Anterior cingulate cortex (tissue), 58 donors: ENCODE data around the gene COL19A1.

Experiments
- DNase-seq, 58 donors: peaks; one replicate each; lab custom pipeline; 2025; lab: John Stamatoyannopoulos, UW

Gene COL19A1

DNA sequence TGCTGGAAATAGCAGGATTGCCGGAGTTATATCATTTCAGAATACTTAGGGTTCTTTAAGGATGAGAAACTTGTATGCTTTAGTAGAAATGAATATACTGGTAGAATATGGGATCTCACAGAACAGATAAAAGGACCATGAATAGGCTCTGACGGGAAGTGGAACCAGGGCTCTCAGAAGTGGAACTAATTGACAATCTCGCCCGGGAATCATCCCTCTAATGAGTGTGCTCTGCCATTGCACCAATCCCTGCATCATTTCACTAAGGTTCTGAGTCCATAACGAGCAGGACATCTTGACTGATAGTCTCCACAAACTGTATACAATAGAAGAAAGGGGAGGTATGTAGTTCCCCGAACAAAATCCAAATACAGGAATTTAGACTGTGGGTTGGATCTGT lies 286.4 kb downstream of the COL19A1 start:
- DNase-seq = no peak

DNA sequence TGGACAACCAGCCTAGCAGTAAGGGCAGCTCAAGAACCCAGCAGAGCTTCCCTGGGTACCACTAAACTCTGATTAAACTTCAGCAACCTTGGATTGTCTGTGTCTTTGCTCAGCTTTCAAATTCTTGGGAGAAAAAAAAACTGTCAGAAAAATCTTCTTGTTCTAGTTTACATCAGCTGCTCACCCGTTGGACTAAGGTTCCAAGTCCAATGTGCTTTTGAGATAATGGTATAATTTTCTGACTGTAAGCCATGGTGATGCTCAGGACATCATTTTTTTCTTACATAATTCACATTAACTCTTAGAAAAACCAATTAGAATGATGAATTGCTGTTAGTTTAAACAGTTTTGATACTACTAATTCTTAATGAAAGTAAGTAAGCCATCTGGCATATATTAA lies 290.7 kb downstream of the COL19A1 start:
- DNase-seq = no peak

GRCh38 chr6:70160276-70160675 lies 293.9 kb downstream of the COL19A1 start:
- no peak for DNase-seq

- no peak for DNase-seq
These were observed 296.6 kb downstream of the COL19A1 start for GRCh38 chr6:70162972-70163371.

DNA sequence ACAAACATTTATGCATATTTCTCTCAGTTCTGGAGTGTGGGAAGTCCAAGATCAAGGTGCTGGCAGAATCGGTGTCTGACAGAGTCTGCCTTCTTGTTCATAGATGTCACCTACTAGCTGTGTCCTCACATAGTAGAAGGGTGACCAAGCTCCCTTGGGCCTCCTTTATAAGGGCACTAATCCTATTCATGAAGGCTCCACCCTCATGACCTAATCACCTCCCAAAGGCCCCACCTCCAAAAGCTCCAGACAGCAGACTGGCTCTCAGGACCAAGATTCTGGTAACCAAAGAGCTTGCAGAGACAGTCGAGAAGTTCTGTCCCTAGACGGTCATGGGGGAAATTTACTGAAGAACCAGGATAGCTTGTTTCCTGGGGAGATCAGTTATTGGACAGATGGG lies 297.4 kb downstream of the COL19A1 start:
- DNase-seq = no peak

DNA sequence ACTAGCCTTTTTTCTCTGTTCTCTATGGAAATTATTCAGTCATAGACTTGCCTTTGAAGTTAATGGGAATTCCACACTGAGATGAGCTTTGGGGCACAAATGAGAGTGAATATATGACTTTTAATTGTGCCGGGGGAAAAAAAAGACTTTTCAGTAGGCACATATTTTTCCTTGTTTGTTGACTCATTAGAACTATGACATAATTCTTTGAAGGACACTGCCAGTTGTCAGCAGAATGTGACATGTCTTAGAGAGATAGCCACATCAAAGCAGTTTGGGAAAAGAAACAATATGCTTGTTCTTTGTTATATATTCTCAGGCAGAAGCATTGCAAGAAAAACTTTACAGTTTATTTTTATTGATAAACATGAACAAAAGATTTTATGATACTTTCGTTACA lies 298.2 kb downstream of the COL19A1 start:
- no peak for DNase-seq

- peak in 52 of 58 donors; percentile 6 to 74 (median 32) for DNase-seq
These were observed 300.0 kb downstream of the COL19A1 start for GRCh38 chr6:70166088-70166958.

GRCh38 chr6:70168681-70169377 lies 302.5 kb downstream of the COL19A1 start:
- no peak for DNase-seq

DNA sequence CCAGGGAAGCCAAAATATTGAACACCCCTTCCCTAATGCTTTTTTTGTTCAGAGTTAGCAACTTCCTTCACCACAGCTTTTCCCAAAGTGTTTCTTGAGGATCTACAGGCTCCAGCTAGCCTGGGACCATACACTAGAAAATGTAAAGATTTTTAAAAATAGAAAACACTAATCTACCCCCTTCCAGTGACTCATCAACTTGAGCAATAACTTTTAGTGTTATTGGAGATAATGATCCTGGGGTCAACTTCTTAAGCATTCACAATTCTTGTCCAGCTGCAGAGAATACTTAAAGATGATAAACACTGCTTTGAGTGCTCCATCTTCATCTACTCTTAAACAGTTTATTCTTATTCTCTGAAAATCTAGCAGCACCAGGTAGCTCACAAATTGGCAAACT lies 304.9 kb downstream of the COL19A1 start:
- no peak for DNase-seq

DNA sequence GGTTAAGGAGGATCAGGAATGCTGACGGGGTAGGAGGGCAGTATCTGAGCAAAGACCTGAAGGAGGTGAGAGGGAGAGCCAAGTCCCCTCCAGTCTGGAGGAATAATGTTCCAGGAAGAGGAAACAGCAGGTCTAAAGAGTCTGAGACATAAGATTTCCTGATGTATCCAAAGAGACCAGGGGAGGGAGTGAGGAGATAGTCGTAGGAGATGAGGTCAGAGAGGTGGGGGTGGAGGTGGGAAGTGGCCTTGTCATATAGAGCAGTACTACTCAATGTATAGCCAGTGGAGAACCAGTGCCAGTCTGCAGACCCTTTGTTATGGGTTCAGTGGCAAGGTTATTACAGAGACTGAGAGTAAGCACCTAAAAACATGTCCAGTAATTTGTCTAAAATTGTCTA lies 305.9 kb downstream of the COL19A1 start:
- no peak for DNase-seq

DNA sequence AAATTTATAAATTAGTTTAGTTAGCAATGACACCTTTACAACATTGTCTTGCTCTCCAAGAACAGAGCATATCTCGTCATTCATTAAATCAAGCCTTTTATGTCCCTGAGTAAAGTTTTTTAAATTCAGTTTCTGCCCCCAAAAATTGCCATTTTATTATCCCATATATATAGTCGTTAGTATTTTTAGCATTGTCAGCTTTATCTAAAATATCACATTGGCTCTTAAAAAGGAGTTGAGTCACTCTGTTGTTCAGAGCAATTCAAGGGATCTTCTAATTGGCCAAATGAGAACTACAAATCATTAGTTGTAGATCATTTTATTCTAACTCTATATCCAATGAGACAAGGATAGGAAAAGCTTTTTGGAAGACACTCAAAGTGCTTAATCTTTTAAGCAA lies 309.4 kb downstream of the COL19A1 start:
- DNase-seq = no peak

DNA sequence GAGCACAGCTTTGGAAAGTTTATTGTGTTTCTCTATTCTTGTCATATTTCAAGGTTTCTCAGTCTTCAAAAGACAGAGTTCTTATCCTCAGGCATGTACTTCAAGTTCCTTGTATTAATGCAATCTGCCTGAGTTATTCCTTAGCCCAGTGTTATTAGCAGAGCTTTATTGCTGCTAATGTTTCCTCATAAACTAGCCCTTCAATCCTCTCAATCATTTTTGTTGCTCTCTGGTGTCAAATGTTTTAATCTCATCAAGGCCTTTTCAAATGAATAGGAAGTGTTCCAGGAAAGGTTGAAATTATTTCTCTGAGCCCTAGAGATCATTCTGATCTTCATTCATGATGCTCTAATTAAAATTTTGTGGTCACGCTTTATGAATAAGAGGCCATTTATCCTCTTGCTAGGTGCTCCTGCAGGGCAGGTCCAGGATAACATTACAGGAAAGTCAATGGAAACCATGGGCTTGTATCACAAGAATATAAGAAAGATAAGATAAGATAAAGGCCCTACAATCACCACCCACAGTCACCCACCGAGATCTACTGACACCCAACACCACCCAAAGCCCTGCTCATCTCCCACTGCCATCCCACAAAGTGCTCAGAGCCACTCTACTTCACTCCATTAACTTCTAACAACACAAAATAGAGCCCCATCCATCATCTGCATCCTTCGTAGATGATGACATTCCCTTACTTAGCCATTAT lies 310.6 kb downstream of the COL19A1 start:
- no peak for DNase-seq

- no peak for DNase-seq
These were observed 314.0 kb downstream of the COL19A1 start for GRCh38 chr6:70180183-70180900.

DNA sequence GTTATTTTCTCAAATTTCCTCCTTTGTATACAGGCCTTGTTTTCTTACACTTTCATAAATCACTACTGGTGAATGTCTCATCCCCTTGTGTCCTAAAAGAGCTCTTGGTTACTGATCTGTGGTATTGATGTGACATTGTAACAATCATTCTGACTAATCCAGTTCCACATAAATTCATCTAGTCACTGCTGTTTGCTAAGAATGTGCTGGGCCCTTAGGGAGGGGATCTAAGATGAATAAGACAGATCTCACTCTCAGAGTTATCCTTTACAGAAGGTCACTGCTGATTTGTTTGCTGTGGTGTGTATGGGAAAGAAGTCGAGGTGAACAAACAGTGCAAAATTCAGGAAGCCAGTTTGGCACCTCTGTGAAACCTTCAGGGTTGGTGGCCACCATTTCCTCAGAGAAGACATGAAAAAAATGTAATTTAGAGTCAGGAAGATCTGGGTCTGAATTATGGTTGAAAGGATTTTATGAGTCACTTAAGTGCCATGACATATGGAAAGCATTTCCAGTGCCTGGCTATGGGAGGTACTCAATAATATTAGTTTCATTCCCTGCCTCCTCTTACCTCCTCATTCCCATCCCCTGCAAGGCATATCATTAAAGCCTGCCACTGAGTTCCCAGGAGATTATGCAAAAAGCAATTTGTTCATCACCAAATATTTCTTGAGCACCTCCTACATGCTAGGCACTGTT lies 314.7 kb downstream of the COL19A1 start:
- DNase-seq = no peak

- DNase-seq = no peak
These were observed 317.2 kb downstream of the COL19A1 start for GRCh38 chr6:70183538-70183937.

- DNase-seq = no peak
These were observed 318.4 kb downstream of the COL19A1 start for GRCh38 chr6:70184723-70185122.

DNA sequence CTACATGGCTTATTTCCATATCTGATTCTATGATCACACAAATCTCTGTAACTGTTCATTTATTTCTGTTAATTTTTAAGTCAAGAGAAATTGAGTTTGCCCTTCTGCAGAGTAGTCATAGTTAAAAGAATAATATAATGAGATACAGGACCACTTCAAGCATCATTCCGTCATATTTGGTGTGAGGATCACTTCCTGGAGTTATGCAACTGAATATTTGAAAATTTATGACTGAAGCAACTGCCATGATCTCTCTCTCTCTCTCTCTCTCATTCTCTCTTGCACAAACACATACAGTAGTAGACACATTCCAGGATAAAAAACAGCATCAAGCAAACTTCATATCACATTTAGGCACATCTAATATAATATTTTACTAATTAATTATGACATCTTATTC lies 320.1 kb downstream of the COL19A1 start:
- DNase-seq = no peak

- DNase-seq = no peak
These were observed 321.8 kb downstream of the COL19A1 start for GRCh38 chr6:70188202-70188601.

DNA sequence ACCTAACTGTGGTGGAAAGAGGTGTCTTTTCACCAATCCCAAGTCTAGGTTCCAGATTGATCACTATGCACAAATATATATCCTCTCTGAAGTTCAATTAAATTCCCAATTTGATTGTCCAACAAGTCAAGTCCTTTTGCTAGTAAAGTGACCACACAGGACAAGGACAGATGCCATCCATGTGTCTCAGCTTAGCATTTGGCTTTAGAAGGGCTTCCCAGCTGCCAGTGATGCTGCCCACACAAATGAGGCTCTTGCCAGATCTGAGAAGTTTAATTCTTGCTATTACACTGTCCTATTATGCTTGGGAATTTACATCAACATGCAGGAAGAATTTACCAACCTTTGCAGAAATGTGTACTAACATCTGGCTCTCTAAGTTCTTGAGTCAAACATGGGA lies 328.1 kb downstream of the COL19A1 start:
- DNase-seq = no peak

- DNase-seq = no peak
These were observed 330.2 kb downstream of the COL19A1 start for GRCh38 chr6:70196531-70196930.
